Stimulated activated CD4-positive, alpha-beta T cell treated with anti-CD3 and anti-CD28 coated beads, Interleukin-15, amount 100 ng/mL, for 1 hour (primary cell): ENCODE data around the gene RCVRN.
"Not testable (repeated sequence)": the region's sequence is repeated elsewhere in the genome, so short reads cannot be mapped to it uniquely, and the experiment has no call there.

Source experiments
- DNase-seq, 2 donors: peaks; one replicate each; pipeline ENCODE4 v3.0.0-alpha.2; 2020; ENCODE audit warnings: low read depth in 1 of 2, low spot score in 1 of 2

RCVRN gene

DNA sequence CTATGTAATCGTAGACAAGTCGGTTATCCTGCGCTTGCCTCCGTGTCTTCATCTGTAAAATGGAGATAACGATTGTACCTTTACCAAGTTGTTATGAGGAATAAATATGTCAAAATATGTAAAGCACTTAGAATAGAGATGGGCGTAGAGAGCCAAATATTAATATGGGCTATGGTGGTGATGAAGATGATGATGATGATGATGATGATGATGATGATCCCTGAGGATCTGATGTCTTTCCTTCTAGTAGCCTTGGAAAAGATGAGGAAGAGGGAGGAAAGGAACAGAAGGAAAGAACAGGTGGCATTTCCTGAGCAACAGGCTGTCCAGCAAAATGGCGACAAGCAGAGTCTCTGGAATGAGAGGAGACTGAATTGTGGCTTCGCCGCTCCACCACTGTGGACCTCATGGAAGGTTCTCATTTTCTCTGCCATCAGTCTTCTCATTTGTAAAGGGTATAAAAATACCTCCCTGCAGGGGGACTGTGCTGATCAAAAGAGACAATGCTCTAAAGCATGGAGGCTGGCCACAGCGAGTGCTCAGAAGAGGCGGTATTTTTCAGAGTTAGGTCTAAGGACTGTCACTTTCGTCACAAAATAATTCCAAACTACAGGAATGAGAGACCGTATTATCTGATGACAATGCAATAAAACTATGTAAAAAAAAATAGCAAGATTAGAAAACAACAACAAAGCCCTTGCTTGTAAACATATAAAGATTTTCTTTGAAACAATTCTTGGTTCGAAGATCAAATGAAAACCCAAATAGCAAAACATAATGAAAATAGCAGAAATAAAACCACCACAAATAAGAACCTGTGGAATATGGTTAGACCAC lies 17.2 kb upstream of the RCVRN start:
- DNase-seq = no peak

DNA sequence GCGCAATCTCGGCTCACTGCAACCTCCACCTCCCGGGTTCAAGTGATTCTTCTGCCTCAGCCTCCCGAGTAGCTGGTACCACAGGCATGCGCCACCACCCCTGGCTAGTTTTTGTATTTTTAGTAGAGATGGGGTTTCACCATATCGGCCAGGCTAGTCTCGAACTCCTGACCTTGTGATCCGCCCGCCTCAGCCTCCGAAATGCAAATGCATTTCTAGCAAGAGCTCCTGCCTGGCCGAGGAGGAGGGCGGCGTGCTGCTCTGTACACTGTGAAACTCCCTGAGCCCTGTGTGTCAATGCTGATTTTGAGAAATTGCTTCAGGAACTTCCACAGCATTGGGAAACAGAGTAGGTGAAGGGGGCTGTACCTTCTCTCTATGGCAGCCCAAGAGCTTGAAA lies 16.1 kb upstream of the RCVRN start:
- DNase-seq = not testable (repeated sequence)

GRCh38 chr17:9918804-9919352 lies 13.8 kb upstream of the RCVRN start:
- no peak for DNase-seq

DNA sequence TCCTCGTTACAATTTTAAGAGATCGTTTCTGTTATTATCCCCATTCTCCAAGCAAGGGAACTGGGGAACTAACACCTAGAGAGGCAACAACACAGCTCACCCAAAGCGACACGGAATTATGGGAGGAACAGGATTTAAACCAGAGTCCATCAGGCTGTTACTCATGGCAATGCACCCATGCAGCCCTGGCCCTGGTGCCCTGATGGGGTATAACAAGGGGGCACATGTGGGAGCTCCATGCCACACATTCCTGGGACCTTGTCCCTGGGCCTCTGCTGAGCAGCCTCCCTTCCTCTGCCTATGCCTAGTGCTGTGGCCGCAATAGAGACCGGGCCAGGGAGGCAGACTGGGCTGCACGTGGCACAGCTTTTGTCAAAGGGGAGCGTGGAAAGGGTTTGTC lies 13.3 kb upstream of the RCVRN start:
- no peak for DNase-seq

DNA sequence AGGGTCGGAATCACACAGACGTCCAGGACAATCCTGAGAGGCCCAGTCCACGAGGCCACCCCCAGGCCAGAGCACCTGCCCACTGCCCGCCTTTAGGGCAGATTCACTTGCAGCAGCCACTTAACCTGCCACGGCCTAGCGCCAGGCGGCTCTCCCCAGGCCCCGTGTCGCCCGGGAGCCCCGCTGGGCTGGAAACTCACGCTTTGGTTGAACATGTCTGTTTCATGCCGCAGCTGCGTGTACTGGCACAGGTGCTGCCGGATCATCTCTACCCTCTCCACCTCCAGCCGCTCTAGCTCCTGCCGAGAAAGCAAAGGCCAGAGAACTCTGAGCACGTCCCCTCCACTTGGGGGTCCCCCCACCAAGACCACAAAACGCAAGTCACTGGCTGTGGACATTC lies 12.7 kb upstream of the RCVRN start:
- DNase-seq = no peak

DNA sequence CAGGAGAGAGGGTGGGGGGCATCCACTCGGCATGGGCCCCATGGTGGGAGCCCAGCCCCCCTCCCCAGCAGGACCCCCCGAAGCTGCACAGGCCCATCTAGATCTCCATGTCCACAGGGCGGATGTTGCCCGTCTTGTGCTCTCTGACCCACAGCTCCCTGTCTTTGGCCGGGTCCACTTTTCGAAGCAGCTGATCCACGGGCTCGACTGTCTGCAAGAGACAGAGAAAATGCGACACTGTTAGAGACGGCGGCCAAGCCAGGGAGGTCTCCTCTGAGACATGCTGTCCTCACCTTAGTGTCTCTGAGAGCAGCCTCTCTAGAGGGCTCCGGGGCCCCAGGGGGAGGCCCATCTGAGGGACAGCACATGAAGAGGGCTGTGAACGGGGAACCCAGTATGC lies 12.1 kb upstream of the RCVRN start:
- no peak for DNase-seq

GRCh38 chr17:9916108-9916507 lies 11.0 kb upstream of the RCVRN start:
- no peak for DNase-seq

DNA sequence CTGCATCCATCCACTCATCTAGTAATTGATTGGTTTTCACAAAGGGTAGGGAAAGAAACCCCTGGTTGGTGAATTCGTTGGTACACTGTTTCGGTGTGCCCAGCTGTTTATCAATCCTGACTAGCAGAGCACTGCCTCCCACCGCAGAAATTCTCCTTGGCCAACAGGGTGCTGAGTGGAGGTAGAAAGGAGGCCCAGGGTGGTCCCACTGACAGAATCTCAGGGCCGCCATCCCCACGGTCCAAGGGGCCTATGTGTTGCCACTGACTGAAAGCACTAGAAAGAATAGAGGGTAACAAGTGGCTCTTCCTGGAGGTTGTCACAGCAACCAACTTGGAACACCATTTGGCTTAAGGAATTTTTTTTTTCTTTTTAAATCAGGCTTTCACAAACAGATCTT lies 8.4 kb upstream of the RCVRN start:
- no peak for DNase-seq

DNA sequence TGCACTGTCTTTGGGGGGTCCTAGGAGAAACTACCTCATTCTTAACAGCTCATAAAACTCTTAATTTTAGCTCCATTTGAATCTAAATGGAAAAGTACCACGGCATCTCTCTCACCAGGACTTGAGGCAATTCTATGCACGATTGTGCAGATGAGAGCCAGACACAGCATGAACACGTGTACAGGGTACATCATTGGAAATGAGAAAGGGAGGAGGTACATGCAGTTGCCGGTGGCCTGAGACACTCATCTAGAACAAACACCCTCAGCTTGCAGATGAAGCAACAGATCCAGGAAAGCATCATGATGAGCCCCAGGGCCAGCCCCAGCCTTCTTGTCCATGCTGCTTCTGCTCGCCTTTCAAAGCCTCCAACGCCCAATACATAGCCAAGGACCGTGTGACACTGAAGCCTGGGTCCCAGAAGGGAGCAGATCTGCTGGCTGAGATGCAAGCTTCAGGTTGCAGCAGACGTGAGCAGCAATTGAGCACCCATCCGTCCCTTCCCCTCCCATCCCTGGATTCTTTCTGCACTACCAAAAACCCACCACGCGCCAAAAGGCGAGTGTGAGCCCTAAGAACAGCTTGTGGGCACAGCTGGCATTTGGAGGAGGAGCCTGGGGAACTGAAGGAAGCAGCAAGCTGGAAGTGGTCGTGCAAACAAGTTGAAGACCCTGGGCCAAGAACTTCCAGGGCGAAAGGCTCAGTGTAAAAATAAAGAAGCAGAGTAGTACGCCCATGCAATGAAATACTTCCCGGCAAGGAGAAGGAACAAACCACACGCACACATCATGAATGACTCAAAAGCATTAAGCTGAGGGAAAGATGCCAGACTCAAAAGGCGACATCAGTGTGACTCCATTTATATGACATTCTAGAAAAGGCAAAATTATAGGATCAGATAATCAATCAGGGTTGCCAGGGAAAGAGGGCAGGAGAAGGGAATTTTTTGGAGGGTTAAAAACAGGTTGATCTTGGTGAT lies 7.3 kb upstream of the RCVRN start:
- DNase-seq = no peak

DNA sequence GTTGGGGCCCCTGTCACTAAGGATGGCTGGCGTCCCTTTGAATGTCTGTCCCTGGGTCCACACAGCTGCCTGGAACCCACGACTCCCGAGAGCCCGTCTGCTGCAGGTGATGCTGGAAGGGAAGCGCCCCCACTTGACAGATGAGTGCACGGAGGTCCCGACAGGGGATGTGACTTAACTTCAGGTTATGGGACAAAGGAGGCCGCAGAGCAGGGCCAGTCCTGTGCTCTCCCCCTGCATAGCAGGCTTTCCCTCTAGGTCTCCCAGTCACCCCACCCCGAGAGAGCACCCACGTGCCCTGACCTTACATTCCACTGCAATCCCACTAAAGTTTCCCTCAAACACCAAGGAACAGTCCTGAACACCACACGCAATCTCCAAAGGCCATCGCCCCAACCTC lies 6.0 kb upstream of the RCVRN start:
- no peak for DNase-seq

- DNase-seq = no peak
Measured at GRCh38 chr17:9908649-9909042, 3.6 kb upstream of the RCVRN start.

DNA sequence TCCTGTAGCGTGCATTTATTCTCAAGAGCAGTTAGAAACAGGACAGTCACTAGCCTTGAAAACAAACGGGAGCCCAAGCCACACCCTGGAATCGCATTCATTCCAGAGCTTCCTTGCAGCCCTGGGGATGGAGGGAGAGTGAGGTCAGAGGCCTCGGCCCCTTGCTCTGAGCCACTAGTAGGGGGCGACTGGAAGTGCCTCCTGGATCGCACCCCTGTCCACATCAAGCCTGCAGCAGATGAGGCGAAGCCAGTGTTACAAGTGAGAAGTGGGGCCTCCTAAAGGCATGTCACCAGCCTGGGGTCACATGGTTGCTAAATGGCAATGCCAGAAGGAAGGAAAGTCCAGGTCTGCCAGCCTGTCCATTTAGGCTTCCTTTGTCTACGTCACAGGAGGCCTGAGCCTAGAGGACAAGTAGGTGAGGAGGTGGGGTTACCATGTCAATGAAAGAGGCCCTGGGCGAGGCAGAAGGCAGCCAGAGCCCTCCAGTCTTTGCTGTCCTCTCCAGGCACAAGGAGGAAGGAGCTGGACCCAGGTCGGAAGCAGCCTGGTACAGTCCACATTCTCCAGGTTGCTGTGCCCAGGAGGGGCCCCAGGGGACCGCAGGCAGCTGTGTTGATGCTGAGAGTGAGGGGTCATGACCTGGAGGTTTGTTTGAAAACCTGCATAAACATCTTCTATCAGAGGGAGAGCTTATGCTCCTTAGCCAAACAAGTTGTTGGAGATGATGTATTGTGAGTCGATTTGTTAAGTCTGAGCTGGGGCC lies 3.0 kb upstream of the RCVRN start:
- no peak for DNase-seq

DNA sequence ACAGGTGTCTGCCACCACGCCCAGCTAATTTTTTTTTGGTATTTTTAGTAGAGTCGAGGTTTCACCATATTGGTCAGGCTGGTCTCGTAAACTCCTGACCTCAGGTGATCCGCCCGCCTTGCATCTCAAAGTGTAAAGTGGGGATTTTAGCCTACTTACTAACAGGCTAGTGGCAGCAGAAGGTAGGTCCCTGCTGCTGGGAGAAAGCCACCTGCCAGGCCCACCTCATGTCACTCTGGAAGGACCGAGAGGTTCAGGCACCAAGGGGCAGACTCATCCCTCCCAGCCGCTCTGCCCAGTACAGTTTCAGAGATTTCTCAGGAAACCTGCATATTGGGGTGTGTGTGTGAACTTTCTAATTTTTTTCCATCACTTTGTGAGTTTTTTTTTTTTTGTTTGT lies 2.1 kb upstream of the RCVRN start:
- DNase-seq = no peak

- DNase-seq = no peak
Measured at GRCh38 chr17:9906616-9907015, 1.5 kb upstream of the RCVRN start.

- DNase-seq = no peak
Measured at GRCh38 chr17:9905902-9906301, 831 bp upstream of the RCVRN start.

DNA sequence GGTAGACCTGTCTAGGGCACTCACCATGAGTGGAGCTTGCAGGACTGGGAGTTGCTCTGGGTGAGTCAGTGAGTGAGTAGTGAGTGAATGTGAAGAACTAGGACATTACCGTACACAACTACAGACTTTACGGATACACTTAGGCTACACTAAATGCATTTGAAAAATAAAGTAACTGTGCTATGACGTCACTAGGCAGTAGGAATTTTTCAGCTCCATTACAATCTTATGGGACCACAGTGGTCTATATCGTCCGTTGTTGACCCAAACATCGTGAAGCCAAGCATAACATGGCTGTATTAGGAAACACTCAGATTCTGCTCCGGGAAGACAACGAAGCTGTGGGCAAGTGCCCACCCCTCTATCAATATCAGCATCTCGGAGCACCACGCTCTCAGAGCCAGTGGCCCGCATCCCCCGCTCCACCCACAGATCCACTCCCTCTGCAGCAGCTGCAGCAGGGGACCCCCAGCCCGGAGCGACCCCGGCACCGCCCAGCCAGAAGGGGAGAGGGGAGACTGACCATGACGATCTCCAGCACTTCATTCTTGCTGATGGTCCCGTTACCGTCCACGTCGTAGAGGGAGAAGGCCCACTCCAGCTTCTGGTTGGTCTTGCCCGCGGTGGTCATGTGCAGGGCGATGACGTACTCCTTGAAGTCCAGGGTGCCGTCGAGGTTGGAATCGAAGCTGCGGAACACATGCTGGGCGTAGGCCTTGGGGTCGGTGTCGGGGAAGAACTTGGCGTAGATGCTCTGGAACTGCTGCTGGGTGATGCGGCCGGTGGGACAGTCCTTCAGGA lies 594 bp downstream of the RCVRN start:
- DNase-seq = no peak

- DNase-seq = no peak
Measured at GRCh38 chr17:9902120-9902519, 3.0 kb downstream of the RCVRN start.

- DNase-seq = no peak
Measured at GRCh38 chr17:9900784-9901183, 4.3 kb downstream of the RCVRN start.

GRCh38 chr17:9900044-9900594 lies 5.0 kb downstream of the RCVRN start:
- DNase-seq = no peak
